ENCODE measurements around the gene DIS3L2. TPM values are rescaled to one million over a fixed set of nuclear protein-coding genes. Genes with fewer than 3 reads are reported as not detected.

The DIS3L2 gene
- total RNA-seq, 1 donor from 2014 or later = 42.1 TPM

DNA sequence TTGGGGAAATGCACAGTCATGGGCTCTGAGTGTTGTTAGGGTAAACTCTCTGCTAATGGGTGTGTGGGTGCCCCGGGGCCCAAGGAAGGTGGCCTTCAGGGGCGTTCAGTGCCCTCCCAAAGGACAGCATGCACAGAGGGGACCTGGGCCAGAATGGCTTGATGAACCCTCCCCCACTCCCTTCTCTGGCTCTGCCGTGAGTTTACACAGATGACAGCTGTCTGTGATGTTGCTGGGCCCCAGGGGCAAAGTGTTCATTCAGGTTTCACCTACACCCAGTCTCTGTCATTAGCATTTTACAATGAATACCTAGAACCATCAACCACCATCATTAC lies 38.5 kb upstream of the DIS3L2 start:
- no peaks in the 10 kb centered on the region for H3K36me3 Mint-ChIP-seq (ENCODE audit: unreplicated experiment)
- no peak overlapping the region for H3K27ac Mint-ChIP-seq (ENCODE audit: unreplicated experiment)
- TF ChIP-seq, protein P1, sequence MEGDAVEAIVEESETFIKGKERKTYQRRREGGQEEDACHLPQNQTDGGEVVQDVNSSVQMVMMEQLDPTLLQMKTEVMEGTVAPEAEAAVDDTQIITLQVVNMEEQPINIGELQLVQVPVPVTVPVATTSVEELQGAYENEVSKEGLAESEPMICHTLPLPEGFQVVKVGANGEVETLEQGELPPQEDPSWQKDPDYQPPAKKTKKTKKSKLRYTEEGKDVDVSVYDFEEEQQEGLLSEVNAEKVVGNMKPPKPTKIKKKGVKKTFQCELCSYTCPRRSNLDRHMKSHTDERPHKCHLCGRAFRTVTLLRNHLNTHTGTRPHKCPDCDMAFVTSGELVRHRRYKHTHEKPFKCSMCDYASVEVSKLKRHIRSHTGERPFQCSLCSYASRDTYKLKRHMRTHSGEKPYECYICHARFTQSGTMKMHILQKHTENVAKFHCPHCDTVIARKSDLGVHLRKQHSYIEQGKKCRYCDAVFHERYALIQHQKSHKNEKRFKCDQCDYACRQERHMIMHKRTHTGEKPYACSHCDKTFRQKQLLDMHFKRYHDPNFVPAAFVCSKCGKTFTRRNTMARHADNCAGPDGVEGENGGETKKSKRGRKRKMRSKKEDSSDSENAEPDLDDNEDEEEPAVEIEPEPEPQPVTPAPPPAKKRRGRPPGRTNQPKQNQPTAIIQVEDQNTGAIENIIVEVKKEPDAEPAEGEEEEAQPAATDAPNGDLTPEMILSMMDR (IDR thresholded peaks at IDR 0.05; ENCODE audit: partially characterized antibody, unreplicated experiment) = no peak
- H3K9me3 Mint-ChIP-seq (ENCODE audit: unreplicated experiment) = peaks cover 8% of the 10 kb centered on the region
- DNase-seq = no peak
- H3K4me3 Mint-ChIP-seq (ENCODE audit: unreplicated experiment) = peak overlapping the region; percentile 57
- peaks cover 22% of the 10 kb centered on the region for H3K27me3 Mint-ChIP-seq (ENCODE audit: unreplicated experiment)
- H3K4me1 Mint-ChIP-seq (ENCODE audit: low read depth, unreplicated experiment) = peaks cover 44% of the 10 kb centered on the region

DNA sequence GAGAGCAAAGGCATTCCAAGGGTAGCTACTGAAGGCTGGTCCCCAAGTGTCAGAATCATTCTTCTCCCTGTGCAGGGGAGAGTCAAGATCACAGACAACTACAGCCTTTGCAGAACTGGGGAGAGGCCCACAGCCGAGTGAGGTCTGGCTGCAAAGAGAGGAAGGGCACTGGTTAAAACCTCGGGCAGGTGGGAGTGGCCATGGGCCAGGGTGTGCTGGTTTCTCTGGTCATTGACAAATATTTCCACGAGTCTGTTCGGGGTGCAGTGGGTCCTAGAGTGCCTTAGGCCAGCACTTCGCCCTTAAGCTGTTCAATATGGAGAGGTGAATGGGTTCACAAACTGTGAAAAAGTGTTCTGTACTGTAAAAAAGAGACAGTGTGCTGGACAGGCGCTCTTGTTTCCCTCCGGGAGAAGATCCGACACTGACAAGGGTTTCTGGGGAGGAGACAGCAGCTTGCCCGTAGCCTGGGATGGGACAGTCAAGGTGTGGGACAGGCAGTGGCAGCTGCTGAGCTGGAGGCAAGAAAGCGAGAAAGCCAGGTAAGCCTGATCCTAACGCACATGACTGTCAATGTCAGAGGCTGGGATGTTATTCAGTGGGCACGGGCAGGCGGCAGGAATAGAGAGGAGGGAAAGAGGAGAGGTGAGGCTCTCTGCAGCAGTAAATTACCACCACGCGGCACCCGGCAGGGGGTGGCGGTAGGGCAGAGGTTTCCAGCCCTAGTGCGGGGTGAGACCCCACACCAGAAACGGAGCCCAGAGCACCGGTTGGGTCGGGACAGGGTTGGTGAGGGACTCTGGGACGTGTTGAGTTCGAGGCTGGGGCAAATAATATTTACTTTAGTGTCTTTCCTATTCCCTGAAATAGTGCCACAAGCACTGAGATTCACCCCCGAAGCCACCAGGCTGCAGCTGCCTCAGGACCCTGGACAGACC lies 37.3 kb upstream of the DIS3L2 start:
- H3K4me3 Mint-ChIP-seq (ENCODE audit: unreplicated experiment) = peak overlapping the region; percentile 76
- TF ChIP-seq, protein P1 (IDR thresholded peaks at IDR 0.05; ENCODE audit: partially characterized antibody, unreplicated experiment) = no peak
- DNase-seq = no peak
- H3K27ac Mint-ChIP-seq (ENCODE audit: unreplicated experiment) = no peak overlapping the region
- peaks cover 27% of the 10 kb centered on the region for H3K27me3 Mint-ChIP-seq (ENCODE audit: unreplicated experiment)
- peaks cover 14% of the 10 kb centered on the region for H3K9me3 Mint-ChIP-seq (ENCODE audit: unreplicated experiment)
- peaks cover 47% of the 10 kb centered on the region for H3K4me1 Mint-ChIP-seq (ENCODE audit: low read depth, unreplicated experiment)
- H3K36me3 Mint-ChIP-seq (ENCODE audit: unreplicated experiment) = no peaks in the 10 kb centered on the region

DNA sequence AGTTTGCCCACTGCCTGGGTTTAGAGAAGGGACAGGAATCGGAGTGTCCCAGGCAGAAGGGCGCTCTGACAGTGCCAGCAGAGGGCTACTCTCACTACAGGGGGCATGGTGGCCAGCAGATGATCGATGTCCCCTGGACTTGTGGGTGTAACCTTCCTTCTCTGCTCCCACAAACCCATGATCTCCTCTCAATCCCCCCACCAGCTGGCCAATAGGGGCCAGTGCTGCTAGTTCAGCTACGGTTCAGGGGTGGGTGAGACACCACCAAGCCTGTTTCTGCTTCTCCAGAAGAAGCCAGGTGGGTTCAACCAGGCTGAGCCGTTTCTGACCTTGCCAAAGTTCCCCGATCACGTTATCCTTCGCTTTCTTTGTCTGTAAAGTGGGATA lies 36.6 kb upstream of the DIS3L2 start:
- TF ChIP-seq, protein P1 (IDR thresholded peaks at IDR 0.05; ENCODE audit: partially characterized antibody, unreplicated experiment) = no peak
- H3K27me3 Mint-ChIP-seq (ENCODE audit: unreplicated experiment) = peaks cover 24% of the 10 kb centered on the region
- peaks cover 43% of the 10 kb centered on the region for H3K4me1 Mint-ChIP-seq (ENCODE audit: low read depth, unreplicated experiment)
- no peaks in the 10 kb centered on the region for H3K36me3 Mint-ChIP-seq (ENCODE audit: unreplicated experiment)
- H3K27ac Mint-ChIP-seq (ENCODE audit: unreplicated experiment) = peak overlapping the region; percentile 55
- DNase-seq = no peak
- peak overlapping the region; percentile 76 for H3K4me3 Mint-ChIP-seq (ENCODE audit: unreplicated experiment)
- peaks cover 10% of the 10 kb centered on the region for H3K9me3 Mint-ChIP-seq (ENCODE audit: unreplicated experiment)

DNA sequence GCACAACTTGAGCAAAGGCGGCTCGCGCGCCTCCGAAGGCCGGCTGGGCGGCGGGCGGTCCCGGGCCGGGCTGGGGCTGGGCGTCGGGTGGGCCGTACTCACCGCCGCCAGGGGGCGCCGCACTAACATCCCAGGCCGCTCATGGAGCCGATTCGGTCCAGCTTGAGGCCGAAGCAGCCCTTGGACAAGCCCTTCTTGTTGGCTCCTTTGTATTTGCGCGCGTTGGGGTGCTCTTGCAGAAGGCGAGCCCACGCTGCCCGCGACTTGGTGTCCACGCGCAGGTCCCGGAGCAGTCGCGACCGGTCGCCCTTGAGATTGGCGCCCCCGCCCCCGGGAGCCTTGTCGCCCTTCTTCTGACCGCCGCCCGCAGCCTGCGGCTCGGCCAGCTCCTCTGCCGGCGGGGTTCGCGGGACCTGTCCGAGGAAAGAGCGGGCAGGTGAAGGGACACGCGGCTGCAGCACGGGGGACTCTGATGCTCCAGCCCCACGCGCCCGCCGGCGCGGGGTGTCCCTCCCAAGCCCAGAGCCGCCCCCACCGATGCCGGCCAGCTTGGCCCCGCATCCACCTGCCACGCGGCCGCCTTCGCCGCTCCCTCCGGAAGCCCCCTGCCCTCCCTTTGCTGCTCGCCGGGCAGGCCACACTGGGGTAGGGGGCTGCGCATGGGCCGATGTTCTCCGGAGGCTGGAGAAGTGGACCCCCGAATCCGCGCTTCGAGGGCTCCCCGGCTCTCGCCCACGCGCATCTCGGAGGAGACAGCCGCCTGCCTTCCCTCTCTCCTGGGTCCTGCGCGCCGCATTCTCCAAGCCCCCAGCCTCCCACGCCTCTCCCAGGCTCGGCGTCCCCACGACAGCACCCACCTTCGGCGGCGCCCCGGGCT lies 36.0 kb upstream of the DIS3L2 start:
- peaks cover 10% of the 10 kb centered on the region for H3K9me3 Mint-ChIP-seq (ENCODE audit: unreplicated experiment)
- DNase-seq = peak; percentile 92
- peaks cover 42% of the 10 kb centered on the region for H3K4me1 Mint-ChIP-seq (ENCODE audit: low read depth, unreplicated experiment)
- peak overlapping the region; percentile 76 for H3K4me3 Mint-ChIP-seq (ENCODE audit: unreplicated experiment)
- H3K27ac Mint-ChIP-seq (ENCODE audit: unreplicated experiment) = no peak overlapping the region
- peaks cover 24% of the 10 kb centered on the region for H3K27me3 Mint-ChIP-seq (ENCODE audit: unreplicated experiment)
- no peaks in the 10 kb centered on the region for H3K36me3 Mint-ChIP-seq (ENCODE audit: unreplicated experiment)
- TF ChIP-seq, protein P1 (IDR thresholded peaks at IDR 0.05; ENCODE audit: partially characterized antibody, unreplicated experiment) = peak; percentile 99
